Muscle layer of colon (tissue), 2 donors: ENCODE results near the gene TMEM250.

Experiments used
- H3K27ac ChIP-seq: one replicate; pipeline ENCODE4 v1.7.0; 2013; ENCODE audit warnings: low read depth, mild to moderate bottlenecking, low read length, moderate library complexity
- H3K27me3 ChIP-seq, 2 donors: one replicate each; pipeline ENCODE4 v1.7.0; 2013; ENCODE audit warnings: low read length in 2 of 2, mild to moderate bottlenecking in 2 of 2; ENCODE audit not compliant: insufficient read depth in 2 of 2, control insufficient read depth in 1 of 2
- H3K36me3 ChIP-seq: one replicate; pipeline ENCODE4 v1.7.0; 2013; ENCODE audit warnings: mild to moderate bottlenecking, low read length; ENCODE audit not compliant: insufficient read depth
- H3K4me1 ChIP-seq: one replicate; pipeline ENCODE4 v1.7.0; 2013; ENCODE audit warnings: mild to moderate bottlenecking, low read length; ENCODE audit not compliant: insufficient read depth
- H3K4me3 ChIP-seq, 2 donors: one replicate each; pipeline ENCODE4 v1.7.0; 2013; ENCODE audit warnings: low read length in 2 of 2, low read depth in 1 of 2, mild to moderate bottlenecking in 1 of 2, moderate library complexity in 1 of 2
- H3K9ac ChIP-seq: one replicate; pipeline ENCODE4 v1.7.0; 2013; ENCODE audit warnings: low read length
- H3K9me3 ChIP-seq: one replicate; pipeline ENCODE4 v1.7.0; 2013; ENCODE audit warnings: mild to moderate bottlenecking, low read length
- donor health status: abdominal sarcoma.
- donor health status: Adenocarcinoma of cecum.

TMEM250 gene

DNA sequence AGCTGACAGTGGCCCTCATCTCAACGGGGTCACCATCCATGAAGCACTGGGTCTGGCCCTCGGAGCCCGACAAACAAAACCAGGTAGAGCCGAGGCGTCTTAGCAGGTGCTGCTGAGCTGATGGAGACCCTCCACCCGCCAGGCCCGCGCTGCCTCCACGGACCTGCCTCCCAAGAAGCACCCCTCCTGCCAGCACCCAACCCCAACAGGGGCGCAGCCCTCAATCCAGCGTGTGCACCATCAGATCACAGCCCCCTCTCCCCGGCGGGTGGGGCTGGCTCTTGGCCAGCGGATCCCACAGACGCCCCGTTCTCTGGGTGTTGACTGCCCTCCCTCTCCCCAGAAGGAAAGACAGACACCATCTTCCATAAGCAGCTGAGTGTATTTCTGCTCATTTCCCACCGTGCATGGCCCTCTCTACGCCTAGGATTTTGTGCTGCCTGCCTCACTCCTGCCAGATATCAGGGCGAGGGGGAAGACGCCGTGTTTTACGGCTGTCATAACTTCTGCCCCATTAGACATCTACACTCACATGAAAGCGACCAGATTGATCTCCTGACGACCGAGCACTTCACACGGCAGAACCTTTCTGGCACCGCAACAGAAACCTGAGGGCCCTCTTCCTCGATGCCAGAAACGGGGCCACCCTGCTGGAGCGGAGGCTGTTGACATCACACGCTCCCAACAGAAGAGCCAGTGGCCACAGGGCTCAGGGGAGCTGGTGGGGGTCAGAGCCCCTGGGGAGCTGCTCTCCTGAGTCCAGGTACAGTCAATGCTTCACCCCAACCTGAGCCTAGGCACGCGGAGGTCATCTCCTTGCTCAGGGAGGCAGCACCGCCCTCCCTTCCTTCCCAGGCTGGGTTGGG lies 35.9 kb downstream of the TMEM250 start:
- no peaks in the 10 kb centered on the region for H3K9me3 ChIP-seq
- H3K27ac ChIP-seq = peak overlapping the region; percentile 76
- H3K36me3 ChIP-seq = peaks cover 3% of the 10 kb centered on the region
- H3K9ac ChIP-seq = no peak overlapping the region
- H3K4me3 ChIP-seq = no peak overlapping the region
- H3K4me1 ChIP-seq = peaks cover 90% of the 10 kb centered on the region
- H3K27me3 ChIP-seq = no peaks in the 10 kb centered on the region

DNA sequence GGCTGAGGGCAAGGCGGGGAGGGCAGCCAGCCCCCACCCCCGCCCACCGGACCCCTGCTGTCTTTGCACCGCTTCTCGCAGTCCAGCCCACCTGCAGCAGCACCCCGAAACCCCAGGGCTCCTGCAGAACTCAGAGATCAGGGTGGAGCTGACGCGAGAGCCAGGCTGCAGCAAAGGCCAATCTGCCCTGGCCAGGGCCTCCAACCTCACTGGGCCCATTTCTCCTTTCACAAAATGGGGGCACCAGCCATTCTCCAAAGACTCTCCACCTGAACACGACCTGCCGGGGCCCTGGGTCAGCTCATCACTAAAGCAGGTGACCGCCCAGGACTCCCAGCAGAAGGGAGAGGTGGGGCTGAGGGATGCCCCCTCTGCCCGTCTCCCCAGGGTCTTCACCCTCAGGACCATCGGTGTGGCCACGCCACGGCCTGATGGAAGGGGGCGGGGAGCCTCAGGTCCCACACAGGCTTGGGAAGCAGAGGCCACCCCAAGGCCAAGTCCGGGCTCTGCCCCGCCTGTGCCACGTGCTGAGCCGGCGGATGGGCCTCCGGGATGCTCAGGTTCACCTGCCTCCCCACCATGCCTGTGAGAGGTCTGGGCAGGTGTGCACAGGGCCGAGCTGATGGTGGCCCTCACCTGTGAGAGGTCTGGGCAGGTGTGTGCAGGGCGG lies 36.7 kb downstream of the TMEM250 start:
- Histone ChIP-seq H3K9ac (no peak overlapping the region), H3K9me3 (no peaks in the 10 kb centered on the region), H3K27ac (peak overlapping the region; percentile 76), H3K4me3 (peak overlapping the region in 1 of 2 donors; percentile 43), H3K4me1 (peaks cover 87% of the 10 kb centered on the region), H3K36me3 (peaks cover 3% of the 10 kb centered on the region), H3K27me3 (no peaks in the 10 kb centered on the region)

GRCh38 chr9:136081113-136081825 lies 37.4 kb downstream of the TMEM250 start:
- Histone ChIP-seq H3K36me3 (peaks cover 3% of the 10 kb centered on the region), H3K4me3 (peak overlapping the region in 1 of 2 donors; percentile 43), H3K27ac (peak overlapping the region; percentile 76), H3K27me3 (no peaks in the 10 kb centered on the region), H3K9me3 (no peaks in the 10 kb centered on the region), H3K4me1 (peaks cover 82% of the 10 kb centered on the region), H3K9ac (no peak overlapping the region)

DNA sequence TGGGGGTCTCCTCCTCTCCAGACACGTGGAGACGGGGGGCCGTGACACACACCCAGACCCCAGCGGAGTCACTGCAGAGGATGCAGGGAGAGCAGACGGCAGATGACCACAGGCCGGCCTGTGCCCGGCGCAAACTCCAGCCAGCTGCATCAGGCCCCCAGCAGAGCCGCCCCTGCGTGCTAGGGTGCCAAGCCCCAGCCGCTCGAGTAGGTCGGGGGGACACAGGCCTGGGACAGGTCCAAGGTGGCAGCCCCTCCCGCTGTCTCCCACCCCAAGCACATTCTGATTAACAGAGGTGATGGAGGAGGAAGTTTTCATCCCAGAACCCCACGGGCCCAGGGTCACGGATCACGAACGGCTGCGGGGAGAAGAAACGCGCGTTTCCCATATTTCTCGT lies 38.0 kb downstream of the TMEM250 start:
- Histone ChIP-seq H3K9ac (no peak overlapping the region), H3K27ac (peak overlapping the region; percentile 76), H3K27me3 (no peaks in the 10 kb centered on the region), H3K9me3 (no peaks in the 10 kb centered on the region), H3K36me3 (peaks cover 3% of the 10 kb centered on the region), H3K4me1 (peaks cover 80% of the 10 kb centered on the region), H3K4me3 (peak overlapping the region in 1 of 2 donors; percentile 43)

DNA sequence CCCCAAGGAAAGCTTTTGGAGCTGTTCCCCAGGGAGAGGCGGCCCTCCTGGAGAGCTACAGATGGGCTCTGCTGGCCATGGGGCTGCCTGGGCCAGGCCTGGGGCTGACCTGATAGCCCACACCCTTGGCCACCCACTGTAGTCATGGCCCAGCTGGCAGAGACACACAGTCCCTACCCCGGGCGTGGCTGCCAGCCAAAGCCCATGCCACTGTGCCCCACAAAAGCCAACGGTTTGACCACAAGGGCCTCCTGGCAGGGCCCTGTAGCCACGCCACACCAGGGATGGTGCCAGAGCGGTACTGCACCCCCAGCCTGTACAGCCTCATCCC lies 38.8 kb downstream of the TMEM250 start:
- H3K36me3 ChIP-seq = peaks cover 3% of the 10 kb centered on the region
- H3K27ac ChIP-seq = peak overlapping the region; percentile 59
- no peak overlapping the region for H3K9ac ChIP-seq
- no peaks in the 10 kb centered on the region for H3K27me3 ChIP-seq
- H3K9me3 ChIP-seq = no peaks in the 10 kb centered on the region
- no peak overlapping the region for H3K4me3 ChIP-seq
- H3K4me1 ChIP-seq = peaks cover 80% of the 10 kb centered on the region

DNA sequence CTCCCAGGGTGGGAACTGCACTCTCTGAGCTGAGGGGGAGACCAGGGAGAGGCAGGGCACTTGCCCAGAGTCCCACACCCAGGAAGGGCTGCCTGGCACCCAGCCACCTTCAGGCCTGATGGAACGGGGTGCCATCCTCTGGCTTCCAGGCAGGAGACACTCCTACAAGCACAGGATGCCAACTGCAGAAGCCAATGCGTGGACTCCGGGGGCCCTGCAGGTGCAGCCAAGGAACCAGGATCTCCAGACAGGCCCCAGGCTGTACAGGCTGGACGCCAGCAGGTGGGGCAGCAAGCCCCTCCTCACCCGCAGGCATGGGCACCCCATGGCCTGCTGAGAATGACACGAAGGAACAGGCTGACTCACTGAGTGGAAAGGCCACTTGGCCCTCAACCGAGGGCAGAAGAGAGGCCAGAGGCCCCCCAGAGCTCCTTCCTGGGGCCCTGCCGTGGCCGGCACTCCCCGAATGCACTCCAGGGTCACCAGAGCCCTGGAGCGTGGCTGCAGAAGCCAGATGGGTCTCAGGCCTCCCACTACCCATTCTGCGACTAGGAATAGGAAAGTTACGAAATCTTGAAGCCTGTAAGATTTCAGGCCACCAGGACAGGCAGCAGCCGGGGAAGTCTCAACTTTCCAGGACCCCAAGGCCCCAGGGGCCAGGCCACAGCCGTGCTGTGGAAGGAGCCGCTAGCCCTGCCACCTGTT lies 39.3 kb downstream of the TMEM250 start:
- no peaks in the 10 kb centered on the region for H3K9me3 ChIP-seq
- no peak overlapping the region for H3K9ac ChIP-seq
- H3K36me3 ChIP-seq = peaks cover 3% of the 10 kb centered on the region
- peak overlapping the region; percentile 59 for H3K27ac ChIP-seq
- peaks cover 75% of the 10 kb centered on the region for H3K4me1 ChIP-seq
- H3K4me3 ChIP-seq = no peak overlapping the region
- no peaks in the 10 kb centered on the region for H3K27me3 ChIP-seq

- Histone ChIP-seq H3K4me3 (no peak overlapping the region), H3K9me3 (no peaks in the 10 kb centered on the region), H3K9ac (no peak overlapping the region), H3K27me3 (no peaks in the 10 kb centered on the region), H3K27ac (peak overlapping the region; percentile 59), H3K36me3 (peaks cover 3% of the 10 kb centered on the region), H3K4me1 (peaks cover 72% of the 10 kb centered on the region)
Observed at GRCh38 chr9:136078498-136079011, 40.1 kb downstream of the TMEM250 start.

GRCh38 chr9:136078024-136078423 lies 40.7 kb downstream of the TMEM250 start:
- peaks cover 69% of the 10 kb centered on the region for H3K4me1 ChIP-seq
- H3K27ac ChIP-seq = peak overlapping the region; percentile 52
- H3K27me3 ChIP-seq = no peaks in the 10 kb centered on the region
- no peak overlapping the region for H3K4me3 ChIP-seq
- H3K36me3 ChIP-seq = peaks cover 3% of the 10 kb centered on the region
- H3K9me3 ChIP-seq = no peaks in the 10 kb centered on the region
- H3K9ac ChIP-seq = no peak overlapping the region

GRCh38 chr9:136077491-136077890 lies 41.2 kb downstream of the TMEM250 start:
- no peaks in the 10 kb centered on the region for H3K9me3 ChIP-seq
- H3K36me3 ChIP-seq = no peaks in the 10 kb centered on the region
- no peaks in the 10 kb centered on the region for H3K27me3 ChIP-seq
- peak overlapping the region; percentile 52 for H3K27ac ChIP-seq
- no peak overlapping the region for H3K9ac ChIP-seq
- peaks cover 63% of the 10 kb centered on the region for H3K4me1 ChIP-seq
- H3K4me3 ChIP-seq = no peak overlapping the region

DNA sequence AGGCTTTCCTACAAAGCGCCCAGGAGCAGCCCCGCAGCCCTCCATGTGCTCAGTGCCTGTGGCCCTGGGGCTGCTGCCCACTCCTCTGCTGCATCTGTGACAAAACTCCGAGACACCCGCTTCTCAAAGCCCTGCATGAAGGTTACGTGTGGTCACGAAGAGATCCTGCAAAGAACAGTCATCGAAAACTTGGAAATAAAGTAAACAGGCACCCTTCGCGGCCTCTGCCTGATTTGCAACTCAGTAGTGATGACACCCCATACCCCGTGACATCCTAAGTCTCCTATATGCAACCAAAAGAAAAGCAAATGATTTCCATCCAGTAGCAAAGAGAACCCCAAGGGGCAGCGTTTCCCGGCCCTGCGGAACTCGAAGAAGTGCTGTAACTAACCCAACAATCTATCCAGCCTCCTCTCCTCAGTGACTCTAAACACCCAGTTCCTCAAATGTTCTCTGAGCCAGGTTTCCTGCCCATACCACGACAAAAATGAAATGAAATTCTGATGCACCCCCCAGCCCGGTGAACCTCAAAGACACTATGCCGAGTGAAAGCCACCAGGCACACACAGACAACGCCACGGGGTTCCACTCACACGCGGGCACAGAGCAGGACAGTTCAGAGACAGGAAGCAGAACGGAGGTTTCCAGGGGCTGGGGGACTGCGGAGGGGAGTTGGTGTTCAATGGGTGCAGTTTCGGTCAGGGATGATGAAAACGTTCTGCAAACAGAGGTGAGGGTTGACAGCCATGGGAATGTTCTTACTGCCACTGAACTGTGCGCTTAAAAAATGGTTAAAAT lies 42.6 kb downstream of the TMEM250 start:
- H3K4me1 ChIP-seq = peaks cover 49% of the 10 kb centered on the region
- no peaks in the 10 kb centered on the region for H3K36me3 ChIP-seq
- no peak overlapping the region for H3K4me3 ChIP-seq
- H3K9me3 ChIP-seq = no peaks in the 10 kb centered on the region
- peak overlapping the region; percentile 16 for H3K27ac ChIP-seq
- H3K9ac ChIP-seq = no peak overlapping the region
- H3K27me3 ChIP-seq = no peaks in the 10 kb centered on the region
